Measurements from ENCODE around the gene ING4. TPM values are rescaled to one million over a fixed set of nuclear protein-coding genes. Genes with fewer than 3 reads are reported as not detected.

The ING4 gene
- total and polyA plus RNA-seq, 12 donors: 22.6 to 87.6 (median 41.3) TPM

DNA sequence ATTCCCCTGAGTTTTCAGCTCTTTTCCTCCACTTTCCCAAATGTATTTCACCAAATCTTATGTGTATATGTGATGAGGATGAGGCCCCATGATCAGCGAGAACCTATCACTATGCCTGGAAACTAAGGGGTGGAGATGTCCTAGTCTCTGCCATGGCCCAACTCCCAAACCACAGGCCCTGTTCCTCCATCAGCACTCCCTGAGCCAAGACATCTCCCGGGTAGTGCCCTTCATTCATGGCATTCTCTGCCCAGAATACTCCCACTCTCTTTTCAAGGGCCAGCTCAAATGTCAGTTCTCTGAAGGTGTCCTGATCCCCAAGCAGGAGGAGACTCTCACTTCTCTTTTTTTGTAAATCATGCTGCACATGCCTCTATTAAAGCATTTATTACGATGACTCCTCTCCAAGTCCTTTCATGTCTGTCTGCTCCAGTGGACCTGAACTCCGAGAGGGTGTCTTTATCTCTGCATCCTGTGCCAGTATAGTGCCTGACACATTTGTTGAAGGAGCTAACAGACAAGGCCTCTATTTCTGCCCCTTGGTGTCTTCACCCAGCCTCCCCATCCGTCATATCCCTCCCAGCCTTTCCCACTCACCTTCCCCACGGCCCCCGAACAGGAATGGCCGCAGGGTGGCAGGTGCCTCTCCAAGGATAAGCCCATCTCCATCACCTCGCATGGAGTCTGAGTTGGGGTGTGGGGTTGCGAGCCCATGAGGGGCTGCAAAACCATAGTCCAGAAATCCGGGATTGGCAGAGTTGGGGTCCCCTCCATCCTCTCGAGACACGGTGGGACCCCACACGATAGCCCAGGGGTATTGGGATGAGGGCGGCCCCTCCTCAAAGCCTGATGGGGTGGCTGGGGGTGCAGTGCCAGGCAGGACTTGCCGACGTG is 34.0 kb upstream of the ING4 start:
- H3K4me3 ChIP-seq: no peak overlapping the region
- no peaks in the 10 kb centered on the region for H3K36me3 ChIP-seq (replicated peaks in 1 of 2)
- DNase-seq: no peak
- peaks cover 42% of the 10 kb centered on the region for H3K27me3 ChIP-seq
- WGBS, 4 donors: 58 to 74% (median 70%) methylated on average over 10 to 17 of the region's 17 CpGs
- H3K4me1 ChIP-seq (replicated peaks in 1 of 2): peaks cover 5 to 9% of the 10 kb centered on the region in 2 donors
- H3K9me3 ChIP-seq (replicated peaks in 1 of 3): no peaks in the 10 kb centered on the region
- TF ChIP-seq POLR2A (IDR thresholded peaks at IDR 0.05): no peak
- TF ChIP-seq, protein P1, sequence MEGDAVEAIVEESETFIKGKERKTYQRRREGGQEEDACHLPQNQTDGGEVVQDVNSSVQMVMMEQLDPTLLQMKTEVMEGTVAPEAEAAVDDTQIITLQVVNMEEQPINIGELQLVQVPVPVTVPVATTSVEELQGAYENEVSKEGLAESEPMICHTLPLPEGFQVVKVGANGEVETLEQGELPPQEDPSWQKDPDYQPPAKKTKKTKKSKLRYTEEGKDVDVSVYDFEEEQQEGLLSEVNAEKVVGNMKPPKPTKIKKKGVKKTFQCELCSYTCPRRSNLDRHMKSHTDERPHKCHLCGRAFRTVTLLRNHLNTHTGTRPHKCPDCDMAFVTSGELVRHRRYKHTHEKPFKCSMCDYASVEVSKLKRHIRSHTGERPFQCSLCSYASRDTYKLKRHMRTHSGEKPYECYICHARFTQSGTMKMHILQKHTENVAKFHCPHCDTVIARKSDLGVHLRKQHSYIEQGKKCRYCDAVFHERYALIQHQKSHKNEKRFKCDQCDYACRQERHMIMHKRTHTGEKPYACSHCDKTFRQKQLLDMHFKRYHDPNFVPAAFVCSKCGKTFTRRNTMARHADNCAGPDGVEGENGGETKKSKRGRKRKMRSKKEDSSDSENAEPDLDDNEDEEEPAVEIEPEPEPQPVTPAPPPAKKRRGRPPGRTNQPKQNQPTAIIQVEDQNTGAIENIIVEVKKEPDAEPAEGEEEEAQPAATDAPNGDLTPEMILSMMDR (IDR thresholded peaks at IDR 0.05): no peak
- H3K27ac ChIP-seq: no peak overlapping the region
- intact Hi-C loops (cut with DNase I): loop anchor here in 1 of 2 donors (5.0 kb wide), 1 partner anchor 35 kb away; the partner anchor contains the start of gene ING4

DNA sequence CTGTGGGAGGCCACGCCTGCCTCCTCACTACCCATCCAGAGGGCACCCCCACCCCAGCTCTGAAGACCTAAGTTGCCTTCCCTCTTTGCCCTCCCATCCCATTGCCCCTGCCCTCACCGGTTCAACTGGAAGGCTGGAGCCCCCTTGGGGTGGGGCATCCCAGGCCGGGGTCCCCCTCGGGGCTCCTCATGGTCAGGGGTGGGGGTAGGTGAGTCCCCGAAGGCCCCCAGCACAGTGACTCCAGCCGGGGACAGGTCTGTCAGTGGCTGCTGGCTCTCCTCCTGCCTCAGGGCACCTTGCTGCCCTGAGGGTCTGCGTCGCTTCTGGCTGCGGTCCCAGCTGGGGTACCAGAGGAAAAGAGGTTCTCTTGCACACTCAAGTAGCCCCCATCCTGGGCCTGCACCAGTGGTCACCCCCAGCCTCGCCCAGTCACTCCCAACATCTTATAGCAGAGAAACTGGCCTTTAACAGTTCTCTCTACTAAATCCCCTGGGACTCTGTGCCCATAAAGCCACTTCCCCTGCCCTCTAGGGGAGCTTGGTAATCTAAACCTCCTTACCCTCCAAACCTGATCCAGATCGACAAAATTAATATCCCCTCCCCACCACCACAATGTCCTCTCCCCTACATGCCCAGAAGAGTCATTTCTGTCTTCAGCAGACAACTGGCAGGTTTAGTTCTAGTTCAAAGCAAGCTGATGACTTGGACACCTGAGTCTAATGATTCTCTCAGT is 32.6 kb upstream of the ING4 start:
- no peak for DNase-seq
- H3K27me3 ChIP-seq: peaks cover 28% of the 10 kb centered on the region
- H3K36me3 ChIP-seq (replicated peaks in 1 of 2): no peaks in the 10 kb centered on the region
- peaks cover 9% of the 10 kb centered on the region in 2 donors for H3K4me1 ChIP-seq (replicated peaks in 1 of 2)
- no peak overlapping the region for H3K27ac ChIP-seq
- intact Hi-C loops (cut with DNase I): loop anchor here in 1 of 2 donors (5.0 kb wide), 1 partner anchor 33 kb away; the partner anchor contains the start of gene ING4
- H3K4me3 ChIP-seq: no peak overlapping the region
- 54 to 69% (median 65%) methylated on average over 3 to 11 of the region's 11 CpGs for WGBS, 4 donors
- TF ChIP-seq POLR2A (IDR thresholded peaks at IDR 0.05): no peak
- TF ChIP-seq, protein P1 (IDR thresholded peaks at IDR 0.05): no peak
- H3K9me3 ChIP-seq (replicated peaks in 1 of 3): no peaks in the 10 kb centered on the region

GRCh38 chr12:6694701-6695100 is 31.8 kb upstream of the ING4 start:
- Histone ChIP-seq H3K27ac (no peak overlapping the region), H3K9me3 (replicated peaks in 1 of 3) (no peaks in the 10 kb centered on the region), H3K4me1 (replicated peaks in 1 of 2) (peaks cover 9 to 10% of the 10 kb centered on the region in 2 donors), H3K36me3 (replicated peaks in 1 of 2) (no peaks in the 10 kb centered on the region), H3K27me3 (peaks cover 20% of the 10 kb centered on the region), H3K4me3 (no peak overlapping the region)
- TF ChIP-seq, protein P1 (IDR thresholded peaks at IDR 0.05): no peak
- no peak for TF ChIP-seq POLR2A (IDR thresholded peaks at IDR 0.05)
- intact Hi-C loops (cut with DNase I): loop anchor here in 1 of 2 donors (5.0 kb wide), 1 partner anchor 32 kb away; the partner anchor contains the start of gene ING4
- WGBS, 4 donors: 74 to 82% (median 74%) methylated on average over 7 to 9 of the region's 9 CpGs
- no peak for DNase-seq

- no peak for DNase-seq
- H3K27me3 ChIP-seq: peaks cover 14% of the 10 kb centered on the region
- H3K4me1 ChIP-seq (replicated peaks in 1 of 2): peaks cover 9 to 10% of the 10 kb centered on the region in 2 donors
- no peak overlapping the region for H3K27ac ChIP-seq
- intact Hi-C loops (cut with DNase I): no loop called here
- 36 to 70% (median 53%) methylated on average over 3 to 4 of the region's 4 CpGs for WGBS, 4 donors
- no peaks in the 10 kb centered on the region for H3K9me3 ChIP-seq (replicated peaks in 1 of 3)
- TF ChIP-seq, protein P1 (IDR thresholded peaks at IDR 0.05): no peak
- TF ChIP-seq POLR2A (IDR thresholded peaks at IDR 0.05): no peak
- H3K36me3 ChIP-seq (replicated peaks in 1 of 2): no peaks in the 10 kb centered on the region
- no peak overlapping the region for H3K4me3 ChIP-seq
Measured at GRCh38 chr12:6693832-6694355, 31.0 kb upstream of the ING4 start.

All from adrenal gland (tissue), 12 donors.